Calu3 (cell line): Measurements from ENCODE around the gene TMEM184A. TPM values are rescaled to one million over a fixed set of nuclear protein-coding genes. Genes with fewer than 3 reads are reported as not detected.

Source experiments
- BruUV-seq: library from RNA; stranded (reverse); fragments of 400-500 nt; replicated peaks from 2 replicates; lab custom pipeline; 2021; lab: Mats Ljungman, UMichigan
- CTCF ChIA-PET: fragments of 300-600 bp; sonication (Branson Sonifier 250); formaldehyde crosslinking; loops from one replicate; lab custom pipeline; 2022; ENCODE audit warnings: antibody characterized with exemption; lab: Charles Lee
- DNase-seq: peaks from one replicate; pipeline ENCODE4 v3.0.0; 2022
- H3K27ac Mint-ChIP-seq: one replicate; pipeline ENCODE4 v1.8.0; 2022; ENCODE audit warnings: mixed read lengths; ENCODE audit not compliant: unreplicated experiment
- H3K27me3 Mint-ChIP-seq: one replicate; pipeline ENCODE4 v1.8.0; 2022; ENCODE audit warnings: mixed read lengths; ENCODE audit not compliant: unreplicated experiment
- H3K36me3 Mint-ChIP-seq: one replicate; pipeline ENCODE4 v1.8.0; 2022; ENCODE audit warnings: mild to moderate bottlenecking, moderate library complexity, mixed read lengths; ENCODE audit not compliant: insufficient read depth, unreplicated experiment
- H3K4me1 Mint-ChIP-seq: one replicate; pipeline ENCODE4 v1.8.0; 2022; ENCODE audit warnings: mild to moderate bottlenecking, low read depth, mixed read lengths; ENCODE audit not compliant: unreplicated experiment
- H3K4me3 Mint-ChIP-seq: one replicate; pipeline ENCODE4 v1.8.0; 2022; ENCODE audit warnings: mild to moderate bottlenecking, low read depth, moderate library complexity, mixed read lengths; ENCODE audit not compliant: unreplicated experiment
- H3K9me3 Mint-ChIP-seq: one replicate; pipeline ENCODE4 v1.8.0; 2022; ENCODE audit warnings: low read depth, mixed read lengths; ENCODE audit not compliant: unreplicated experiment
- CTCF ChIP-seq: fragments of 200-600 bp; IDR thresholded peaks from one replicate; pipeline ENCODE4 v1.8.0; 2022; ENCODE audit warnings: antibody characterized with exemption; ENCODE audit not compliant: unreplicated experiment
- intact Hi-C: fragments of 100-400 bp; cut with micrococcal nuclease; formaldehyde crosslinking; loops from one replicate; pipeline ENCODE4 v1.10.0; 2022; ENCODE audit not compliant: unreplicated experiment
- total RNA-seq: library from RNA; stranded (reverse); gene quantifications from 2 replicates; pipeline ENCODE4 v1.2.3, GENCODE V29; 2022

Gene TMEM184A
- total RNA-seq, 1 experiment from 2014 or later: 61.9 TPM

- H3K36me3 Mint-ChIP-seq: no peaks in the 10 kb centered on the region
- no peak for DNase-seq
- H3K27me3 Mint-ChIP-seq: peaks cover 100% of the 10 kb centered on the region
- no peaks in the 10 kb centered on the region for H3K9me3 Mint-ChIP-seq
- CTCF ChIA-PET: no interaction called here
- no peak overlapping the region for H3K4me3 Mint-ChIP-seq
- H3K27ac Mint-ChIP-seq: no peak overlapping the region
- no TSS peak for BruUV-seq
- no peak for TF ChIP-seq CTCF
- intact Hi-C loops: no loop called here
- H3K4me1 Mint-ChIP-seq: no peaks in the 10 kb centered on the region
Observed at GRCh38 chr7:1601956-1602355, 46.0 kb upstream of the TMEM184A start.

- no peak for TF ChIP-seq CTCF
- Mint-ChIP-seq H3K27ac (no peak overlapping the region), H3K4me3 (no peak overlapping the region), H3K9me3 (no peaks in the 10 kb centered on the region), H3K4me1 (no peaks in the 10 kb centered on the region), H3K36me3 (no peaks in the 10 kb centered on the region), H3K27me3 (peaks cover 100% of the 10 kb centered on the region)
- CTCF ChIA-PET: interaction anchor here (1.2 kb wide), 2 partner anchors 11 to 15 kb away, joined by 3 read pairs; no protein-coding TSS in a partner anchor
- intact Hi-C loops: no loop called here
- no TSS peak for BruUV-seq
- DNase-seq: no peak
Observed at GRCh38 chr7:1599640-1600395, 43.8 kb upstream of the TMEM184A start.

GRCh38 chr7:1598961-1599639 lies 43.1 kb upstream of the TMEM184A start:
- Mint-ChIP-seq H3K27me3 (peaks cover 100% of the 10 kb centered on the region), H3K4me1 (no peaks in the 10 kb centered on the region), H3K4me3 (no peak overlapping the region), H3K36me3 (no peaks in the 10 kb centered on the region), H3K9me3 (no peaks in the 10 kb centered on the region), H3K27ac (no peak overlapping the region)
- no peak for TF ChIP-seq CTCF
- DNase-seq: no peak
- BruUV-seq: no TSS peak
- intact Hi-C loops: no loop called here
- CTCF ChIA-PET: interaction anchor here (1.2 kb wide), 1 partner anchor 16 kb away, joined by 3 read pairs; no protein-coding TSS in a partner anchor

GRCh38 chr7:1598286-1598685 lies 42.3 kb upstream of the TMEM184A start:
- intact Hi-C loops: no loop called here
- Mint-ChIP-seq H3K4me1 (no peaks in the 10 kb centered on the region), H3K4me3 (no peak overlapping the region), H3K36me3 (no peaks in the 10 kb centered on the region), H3K27ac (no peak overlapping the region), H3K9me3 (no peaks in the 10 kb centered on the region), H3K27me3 (peaks cover 100% of the 10 kb centered on the region)
- CTCF ChIA-PET: no interaction called here
- TF ChIP-seq CTCF: no peak
- no TSS peak for BruUV-seq
- no peak for DNase-seq
